Esophagus muscularis mucosa (tissue), 4 donors: ENCODE results near the gene ANKRD18B. TPM values are rescaled to one million over a fixed set of nuclear protein-coding genes. Genes with fewer than 3 reads are reported as not detected.
"Not testable (repeated sequence)": the region's sequence is repeated elsewhere in the genome, so short reads cannot be mapped to it uniquely, and the experiment has no call there.

Source experiments
- DNase-seq: peaks from one replicate; pipeline ENCODE4 v3.0.0-alpha.2; 2017; ENCODE audit errors: extremely low spot score
- H3K27ac ChIP-seq, 4 donors: fragments of 200-600 bp; sonication (generic); replicated peaks in 1 of 4; 1 replicate in 3 of 4; 2 replicates in 1 of 4; pipeline ENCODE4 v1.5.1; 2016 to 2019; ENCODE audit warnings: mild to moderate bottlenecking in 1 of 4
- H3K27me3 ChIP-seq, 4 donors: fragments of 200-600 bp; sonication (generic); one replicate each; pipeline versions ENCODE4 v1.5.1 to v1.6.0; 2016 to 2019
- H3K36me3 ChIP-seq, 4 donors: fragments of 200-600 bp; sonication (generic); one replicate each; pipeline ENCODE4 v1.5.1; 2016 to 2019
- H3K4me1 ChIP-seq, 4 donors: fragments of 200-600 bp; sonication (generic); one replicate each; pipeline ENCODE4 v1.5.1; 2016 to 2019
- H3K4me3 ChIP-seq, 4 donors: fragments of 200-600 bp; sonication (generic); 1 replicate in 2 of 4; 2 replicates in 2 of 4; pipeline ENCODE4 v1.5.1; 2016 to 2019; ENCODE audit warnings: mild to moderate bottlenecking in 4 of 4, moderate library complexity in 1 of 4
- H3K9me3 ChIP-seq, 4 donors: fragments of 200-600 bp; sonication (generic); 1 replicate in 3 of 4; 2 replicates in 1 of 4; pipeline ENCODE4 v1.5.1; 2016 to 2019
- WGBS: methylation state at CpG from one replicate; pipeline ENCODE4 v1.1.5; 2018; 5-methylcytosine and 5-hydroxymethylcytosine counted together
- intact Hi-C: fragments of 100-400 bp; cut with DNase I; formaldehyde crosslinking; loops from one replicate; pipeline ENCODE4 v1.15.1; 2023
- total RNA-seq, 4 donors: library from RNA; depleted of rRNA; stranded (reverse); fragments of >200 nt; gene quantifications; one replicate each; pipeline versions ENCODE4 v1.1.0 to v1.2.1, GENCODE V29; 2016

ANKRD18B gene
- total RNA-seq, 4 donors from 2014 or later: not detected

GRCh38 chr9:33562196-33562595 is 38.1 kb downstream of the ANKRD18B start:
- H3K27ac ChIP-seq, H3K4me1 ChIP-seq, H3K9me3 ChIP-seq, DNase-seq, H3K36me3 ChIP-seq, H3K27me3 ChIP-seq, H3K4me3 ChIP-seq, intact Hi-C loops: not testable (repeated sequence)
- WGBS: 27% methylated on average over 1 of the region's 1 CpG

GRCh38 chr9:33567776-33568175 is 43.7 kb downstream of the ANKRD18B start:
- DNase-seq, H3K9me3 ChIP-seq, H3K27me3 ChIP-seq, H3K4me1 ChIP-seq, H3K4me3 ChIP-seq, H3K27ac ChIP-seq, intact Hi-C loops, H3K36me3 ChIP-seq: not testable (repeated sequence)

GRCh38 chr9:33577786-33578185 is 53.7 kb downstream of the ANKRD18B start:
- DNase-seq, H3K27ac ChIP-seq, intact Hi-C loops, H3K9me3 ChIP-seq, H3K27me3 ChIP-seq, H3K36me3 ChIP-seq, H3K4me3 ChIP-seq, H3K4me1 ChIP-seq: not testable (repeated sequence)
- whole genome bisulfite sequencing: 95% methylated on average over 3 of the region's 3 CpGs

GRCh38 chr9:33579996-33580395 is 55.9 kb downstream of the ANKRD18B start:
- H3K4me3 ChIP-seq, intact Hi-C loops, H3K4me1 ChIP-seq, H3K9me3 ChIP-seq, DNase-seq, H3K27ac ChIP-seq, H3K36me3 ChIP-seq, H3K27me3 ChIP-seq: not testable (repeated sequence)
- WGBS: no CpG with 5 or more reads among the region's 1 CpG

GRCh38 chr9:33582686-33583085 is 58.6 kb downstream of the ANKRD18B start:
- H3K9me3 ChIP-seq, H3K4me3 ChIP-seq, intact Hi-C loops, H3K27me3 ChIP-seq, H3K27ac ChIP-seq, H3K36me3 ChIP-seq, H3K4me1 ChIP-seq: not testable (repeated sequence)
- DNase-seq: peak; percentile 78
- 43% methylated on average over 2 of the region's 2 CpGs for whole genome bisulfite sequencing

- 85% methylated on average over 1 of the region's 1 CpG for WGBS
- H3K27me3 ChIP-seq, DNase-seq, H3K27ac ChIP-seq, intact Hi-C loops, H3K9me3 ChIP-seq, H3K4me3 ChIP-seq, H3K4me1 ChIP-seq, H3K36me3 ChIP-seq: not testable (repeated sequence)
Observed at GRCh38 chr9:33586128-33586527, 62.1 kb downstream of the ANKRD18B start.

- no CpG with 5 or more reads among the region's 2 CpGs for WGBS
- H3K36me3 ChIP-seq, H3K27ac ChIP-seq, H3K27me3 ChIP-seq, H3K4me3 ChIP-seq, H3K4me1 ChIP-seq, H3K9me3 ChIP-seq, intact Hi-C loops: not testable (repeated sequence)
- peak; percentile 47 for DNase-seq
Observed at GRCh38 chr9:33587799-33588198, 63.7 kb downstream of the ANKRD18B start.

GRCh38 chr9:33588876-33589275 is 64.8 kb downstream of the ANKRD18B start:
- H3K36me3 ChIP-seq, intact Hi-C loops, H3K27me3 ChIP-seq, H3K4me1 ChIP-seq, H3K27ac ChIP-seq, H3K4me3 ChIP-seq, DNase-seq, H3K9me3 ChIP-seq: not testable (repeated sequence)
- WGBS: 100% methylated on average over 1 of the region's 2 CpGs

GRCh38 chr9:33590857-33591256 is 66.8 kb downstream of the ANKRD18B start:
- H3K4me3 ChIP-seq, H3K27me3 ChIP-seq, H3K9me3 ChIP-seq, H3K36me3 ChIP-seq, H3K27ac ChIP-seq, intact Hi-C loops, H3K4me1 ChIP-seq: not testable (repeated sequence)
- WGBS: 92% methylated on average over 2 of the region's 2 CpGs
- DNase-seq: peak; percentile 37

- DNase-seq, H3K4me3 ChIP-seq, intact Hi-C loops, H3K27me3 ChIP-seq, H3K36me3 ChIP-seq, H3K27ac ChIP-seq, H3K4me1 ChIP-seq, H3K9me3 ChIP-seq: not testable (repeated sequence)
- 100% methylated on average over 2 of the region's 2 CpGs for WGBS
Observed at GRCh38 chr9:33596974-33597373, 72.9 kb downstream of the ANKRD18B start.

GRCh38 chr9:33597386-33597785 is 73.3 kb downstream of the ANKRD18B start:
- H3K9me3 ChIP-seq, H3K4me3 ChIP-seq, H3K27me3 ChIP-seq, intact Hi-C loops, DNase-seq, H3K4me1 ChIP-seq, H3K27ac ChIP-seq, H3K36me3 ChIP-seq: not testable (repeated sequence)
- WGBS: 100% methylated on average over 3 of the region's 3 CpGs

- 86% methylated on average over 8 of the region's 8 CpGs for WGBS
- intact Hi-C loops, H3K36me3 ChIP-seq, H3K9me3 ChIP-seq, H3K27ac ChIP-seq, DNase-seq, H3K27me3 ChIP-seq, H3K4me3 ChIP-seq, H3K4me1 ChIP-seq: not testable (repeated sequence)
Observed at GRCh38 chr9:33598796-33599379, 74.8 kb downstream of the ANKRD18B start.

- H3K4me1 ChIP-seq, H3K27me3 ChIP-seq, H3K9me3 ChIP-seq, H3K36me3 ChIP-seq, H3K4me3 ChIP-seq, intact Hi-C loops, H3K27ac ChIP-seq, DNase-seq: not testable (repeated sequence)
- 100% methylated on average over 3 of the region's 32 CpGs for WGBS
Observed at GRCh38 chr9:33600911-33601310, 76.9 kb downstream of the ANKRD18B start.

GRCh38 chr9:33604249-33604648 is 80.2 kb downstream of the ANKRD18B start:
- H3K9me3 ChIP-seq: not testable (repeated sequence)

More at GRCh38 chr9:33604249-33604648, 80.2 kb downstream of the ANKRD18B start:
- H3K4me3 ChIP-seq, DNase-seq, H3K27ac ChIP-seq, intact Hi-C loops, H3K4me1 ChIP-seq, H3K27me3 ChIP-seq, H3K36me3 ChIP-seq: not testable (repeated sequence)
- WGBS: 47% methylated on average over 3 of the region's 3 CpGs
